ENCODE data around the gene RTN4. TPM values are rescaled to one million over a fixed set of nuclear protein-coding genes. Genes with fewer than 3 reads are reported as not detected.

Gene RTN4
- total RNA-seq, 4 donors from 2014 or later, result 119 to 205 (median 154) TPM

DNA sequence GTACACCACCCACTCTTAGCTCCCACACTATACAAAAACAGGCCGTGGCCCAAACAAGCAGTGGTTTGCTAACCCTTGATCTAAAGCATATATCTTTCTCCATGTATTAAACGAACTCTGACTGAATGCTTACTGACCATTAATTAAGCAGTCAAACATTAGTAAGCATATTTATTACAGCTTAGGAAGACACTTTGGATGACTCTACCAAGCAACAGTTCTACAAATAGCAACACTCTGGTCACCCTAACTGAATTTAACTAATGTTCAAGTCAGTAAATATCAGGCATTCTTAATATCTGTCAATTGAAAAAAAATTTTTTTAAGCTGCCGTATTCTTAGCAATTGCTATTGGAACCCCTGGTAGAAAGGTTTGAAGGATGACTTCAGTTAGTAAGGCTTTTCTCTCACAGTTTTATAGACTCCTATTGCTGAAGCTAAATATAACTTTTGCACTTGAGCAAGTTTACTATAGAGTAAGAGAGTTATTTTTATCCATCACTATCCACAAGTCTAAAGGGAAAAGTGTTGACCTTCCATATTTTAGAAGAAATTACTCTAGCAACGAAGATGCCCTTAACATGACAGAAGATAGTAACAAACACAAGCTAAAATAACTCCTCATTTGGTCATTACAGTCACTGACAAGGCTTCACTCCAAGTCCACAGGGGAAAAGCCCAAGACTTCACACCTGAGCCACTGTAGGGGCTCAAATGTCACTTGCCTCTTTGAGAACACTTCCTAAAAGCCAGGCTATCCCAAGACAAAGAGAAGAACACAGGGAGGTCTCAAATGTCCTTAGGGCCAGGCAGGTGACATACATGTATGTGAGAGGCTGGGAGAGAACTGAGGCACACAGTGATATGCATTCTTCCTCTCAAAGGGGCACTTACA, 74.4 kb downstream of the RTN4 start:
- DNase-seq, result no peak
- H3K36me3 ChIP-seq, result no peaks in the 10 kb centered on the region
- TF ChIP-seq POLR2A (IDR thresholded peaks at IDR 0.05), result no peak
- TF ChIP-seq, protein P1, sequence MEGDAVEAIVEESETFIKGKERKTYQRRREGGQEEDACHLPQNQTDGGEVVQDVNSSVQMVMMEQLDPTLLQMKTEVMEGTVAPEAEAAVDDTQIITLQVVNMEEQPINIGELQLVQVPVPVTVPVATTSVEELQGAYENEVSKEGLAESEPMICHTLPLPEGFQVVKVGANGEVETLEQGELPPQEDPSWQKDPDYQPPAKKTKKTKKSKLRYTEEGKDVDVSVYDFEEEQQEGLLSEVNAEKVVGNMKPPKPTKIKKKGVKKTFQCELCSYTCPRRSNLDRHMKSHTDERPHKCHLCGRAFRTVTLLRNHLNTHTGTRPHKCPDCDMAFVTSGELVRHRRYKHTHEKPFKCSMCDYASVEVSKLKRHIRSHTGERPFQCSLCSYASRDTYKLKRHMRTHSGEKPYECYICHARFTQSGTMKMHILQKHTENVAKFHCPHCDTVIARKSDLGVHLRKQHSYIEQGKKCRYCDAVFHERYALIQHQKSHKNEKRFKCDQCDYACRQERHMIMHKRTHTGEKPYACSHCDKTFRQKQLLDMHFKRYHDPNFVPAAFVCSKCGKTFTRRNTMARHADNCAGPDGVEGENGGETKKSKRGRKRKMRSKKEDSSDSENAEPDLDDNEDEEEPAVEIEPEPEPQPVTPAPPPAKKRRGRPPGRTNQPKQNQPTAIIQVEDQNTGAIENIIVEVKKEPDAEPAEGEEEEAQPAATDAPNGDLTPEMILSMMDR (IDR thresholded peaks at IDR 0.05), result no peak
- H3K27me3 ChIP-seq, result no peaks in the 10 kb centered on the region
- no peak overlapping the region for H3K4me3 ChIP-seq
- peak overlapping the region in 1 of 2 donors; percentile 60 for H3K27ac ChIP-seq
- H3K9me3 ChIP-seq, result no peaks in the 10 kb centered on the region
- intact Hi-C loops (cut with DNase I; ENCODE audit: low total_unique reads), result no loop called here
- H3K4me1 ChIP-seq, result peaks cover 0 to 10% of the 10 kb centered on the region in 2 donors

DNA sequence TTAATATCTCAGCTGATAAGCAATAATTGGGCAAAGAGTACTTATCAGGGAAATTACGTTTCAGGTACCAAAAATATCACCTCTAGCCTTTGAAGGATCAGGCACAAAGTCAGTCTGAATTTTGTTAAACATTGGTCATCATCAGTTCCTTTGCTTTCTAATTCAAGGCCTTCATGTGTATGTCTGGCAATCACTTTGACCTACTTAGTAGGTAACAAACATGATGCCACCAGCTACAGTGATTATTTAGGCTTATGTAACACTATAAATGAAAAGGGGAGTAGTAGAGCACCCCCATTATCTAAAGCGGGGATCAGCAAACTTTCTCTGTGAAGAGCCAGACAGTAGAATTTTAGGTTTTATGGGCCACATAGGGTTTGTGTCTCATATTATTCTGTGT, 75.1 kb downstream of the RTN4 start:
- Histone ChIP-seq H3K9me3 (no peaks in the 10 kb centered on the region), H3K4me3 (no peak overlapping the region), H3K4me1 (peaks cover 0 to 10% of the 10 kb centered on the region in 2 donors), H3K27me3 (no peaks in the 10 kb centered on the region), H3K27ac (peak overlapping the region in 1 of 2 donors; percentile 60), H3K36me3 (no peaks in the 10 kb centered on the region)
- intact Hi-C loops (cut with DNase I; ENCODE audit: low total_unique reads), result no loop called here
- DNase-seq, result no peak
- TF ChIP-seq, protein P1 (IDR thresholded peaks at IDR 0.05), result no peak
- TF ChIP-seq POLR2A (IDR thresholded peaks at IDR 0.05), result no peak

DNA sequence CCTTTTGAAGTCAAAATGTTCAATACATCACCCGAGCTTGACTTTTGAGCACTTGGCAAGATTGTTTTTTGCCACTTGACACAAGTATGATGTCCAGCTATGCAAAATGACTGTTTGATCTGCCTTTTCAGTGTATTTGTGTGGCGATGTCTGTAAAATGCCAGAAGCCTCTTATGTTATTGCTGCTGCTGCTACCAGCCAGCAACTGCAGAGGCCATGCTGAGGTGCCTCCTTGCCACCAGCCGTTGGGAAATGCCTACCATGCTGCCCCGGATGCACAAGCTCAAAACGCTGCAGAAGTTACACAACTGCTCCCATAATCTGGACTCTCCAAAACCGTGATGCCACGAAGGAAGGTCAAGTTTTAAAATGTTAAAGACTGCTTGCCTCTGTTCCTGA, 80.3 kb downstream of the RTN4 start:
- Histone ChIP-seq H3K4me1 (peaks cover 0 to 5% of the 10 kb centered on the region in 2 donors), H3K27ac (no peak overlapping the region), H3K9me3 (no peaks in the 10 kb centered on the region), H3K27me3 (no peaks in the 10 kb centered on the region), H3K4me3 (no peak overlapping the region), H3K36me3 (no peaks in the 10 kb centered on the region)
- TF ChIP-seq, protein P1 (IDR thresholded peaks at IDR 0.05), result no peak
- TF ChIP-seq POLR2A (IDR thresholded peaks at IDR 0.05), result no peak
- DNase-seq, result no peak
- intact Hi-C loops (cut with DNase I; ENCODE audit: low total_unique reads), result no loop called here

DNA sequence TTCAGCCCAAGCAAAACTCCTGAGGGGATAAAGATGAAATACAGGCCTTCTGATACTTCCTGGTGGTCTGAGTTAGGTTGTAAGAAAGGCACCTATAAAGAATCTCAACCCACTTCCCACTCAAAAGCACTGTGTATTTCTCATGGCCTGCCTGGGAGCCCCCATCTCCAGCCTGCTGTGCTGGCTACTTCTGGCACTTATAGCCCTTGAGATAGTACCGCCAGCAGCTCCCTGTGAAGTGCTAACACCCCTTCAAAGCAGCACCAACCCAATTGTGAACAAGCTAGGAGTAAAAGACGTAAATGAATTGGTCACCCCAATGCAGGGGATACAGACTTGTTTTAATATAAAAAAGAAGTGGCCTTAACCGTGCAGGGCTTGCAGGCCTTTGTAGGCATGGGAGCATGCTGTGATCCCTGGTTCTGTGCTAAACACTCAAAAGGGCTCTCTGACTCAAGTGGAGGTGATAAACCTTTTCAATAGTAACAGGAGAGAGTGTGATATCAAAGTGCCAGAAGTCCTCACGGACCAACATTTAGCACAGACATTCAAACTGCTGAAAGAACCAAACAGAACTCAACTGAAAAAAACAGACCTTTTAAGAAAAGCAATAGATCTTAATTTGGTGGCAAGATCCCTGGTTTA, 80.8 kb downstream of the RTN4 start:
- Histone ChIP-seq H3K36me3 (no peaks in the 10 kb centered on the region), H3K4me3 (no peak overlapping the region), H3K4me1 (peaks cover 0 to 5% of the 10 kb centered on the region in 2 donors), H3K27ac (no peak overlapping the region), H3K27me3 (no peaks in the 10 kb centered on the region), H3K9me3 (no peaks in the 10 kb centered on the region)
- intact Hi-C loops (cut with DNase I; ENCODE audit: low total_unique reads), result no loop called here
- TF ChIP-seq, protein P1 (IDR thresholded peaks at IDR 0.05), result no peak
- no peak for TF ChIP-seq POLR2A (IDR thresholded peaks at IDR 0.05)
- no peak for DNase-seq

Measured in uterus (tissue), 4 donors.